Subcutaneous abdominal adipose tissue (tissue), 5 donors: Measurements from ENCODE around the gene PIEZO2.

Source experiments
- H3K27ac ChIP-seq: one replicate; pipeline ENCODE4 v1.7.0; 2013; ENCODE audit warnings: low read depth, mild to moderate bottlenecking, inconsistent platforms, low read length, moderate library complexity
- H3K27me3 ChIP-seq, 5 donors: one replicate each; pipeline ENCODE4 v1.7.0; 2013; ENCODE audit warnings: low read length in 5 of 5, inconsistent platforms in 1 of 5; ENCODE audit not compliant: control insufficient read depth in 5 of 5, insufficient read depth in 4 of 5
- H3K36me3 ChIP-seq, 5 donors: one replicate each; pipeline ENCODE4 v1.7.0; 2013; ENCODE audit warnings: low read length in 5 of 5; ENCODE audit not compliant: control insufficient read depth in 5 of 5, insufficient read depth in 5 of 5
- H3K4me1 ChIP-seq, 5 donors: one replicate each; pipeline ENCODE4 v1.7.0; 2013; ENCODE audit warnings: low read length in 5 of 5, mild to moderate bottlenecking in 3 of 5, moderate library complexity in 1 of 5; ENCODE audit not compliant: control insufficient read depth in 5 of 5, insufficient read depth in 5 of 5
- H3K4me3 ChIP-seq, 5 donors: one replicate each; pipeline ENCODE4 v1.7.0; 2013; ENCODE audit warnings: low read length in 5 of 5, low read depth in 1 of 5
- H3K9ac ChIP-seq, 5 donors: one replicate each; pipeline ENCODE4 v1.7.0; 2013; ENCODE audit warnings: low read length in 5 of 5, mild to moderate bottlenecking in 4 of 5, moderate library complexity in 3 of 5
- H3K9me3 ChIP-seq, 5 donors: one replicate each; pipeline ENCODE4 v1.7.0; 2013; ENCODE audit warnings: low read length in 5 of 5; ENCODE audit not compliant: control insufficient read depth in 5 of 5
- donor health status: healthy.
- donor health status: healthy.
- donor health status: healthy.
- donor health status: healthy.
- donor health status: healthy.

The PIEZO2 gene

GRCh38 chr18:11004294-11004693 lies 145.1 kb downstream of the PIEZO2 start:
- Histone ChIP-seq H3K4me1 (no peaks in the 10 kb centered on the region), H3K4me3 (no peak overlapping the region), H3K36me3 (no peaks in the 10 kb centered on the region), H3K27me3 (no peaks in the 10 kb centered on the region), H3K9ac (no peak overlapping the region), H3K27ac (no peak overlapping the region), H3K9me3 (no peaks in the 10 kb centered on the region)

DNA sequence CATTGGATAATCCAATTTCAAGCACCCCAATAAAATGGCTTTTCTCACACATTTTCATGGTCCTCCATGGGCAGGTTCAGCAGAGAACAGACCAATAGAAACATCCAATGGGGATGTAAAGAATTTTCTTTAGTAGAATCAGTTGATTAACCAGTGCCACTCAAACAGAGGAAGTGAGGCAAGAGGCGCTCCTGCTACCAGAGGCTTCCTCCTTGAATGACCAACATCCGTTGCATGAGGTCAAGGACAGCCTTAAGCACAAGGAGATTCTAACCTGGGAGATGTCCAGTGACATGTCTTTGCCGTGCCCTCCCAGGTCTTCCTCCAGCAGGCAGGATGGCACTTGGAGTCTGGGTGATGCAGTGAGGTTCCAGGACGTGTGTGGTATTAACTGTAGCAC lies 146.6 kb downstream of the PIEZO2 start:
- no peak overlapping the region for H3K27ac ChIP-seq
- peaks cover 2 to 4% (median 4%) of the 10 kb centered on the region in 5 donors for H3K9me3 ChIP-seq
- H3K9ac ChIP-seq, result no peak overlapping the region
- no peaks in the 10 kb centered on the region for H3K27me3 ChIP-seq
- H3K36me3 ChIP-seq, result no peaks in the 10 kb centered on the region
- H3K4me3 ChIP-seq, result no peak overlapping the region
- no peaks in the 10 kb centered on the region for H3K4me1 ChIP-seq

- no peaks in the 10 kb centered on the region for H3K4me1 ChIP-seq
- peaks cover 2 to 8% (median 5%) of the 10 kb centered on the region in 5 donors for H3K9me3 ChIP-seq
- H3K27me3 ChIP-seq, result no peaks in the 10 kb centered on the region
- H3K36me3 ChIP-seq, result no peaks in the 10 kb centered on the region
- no peak overlapping the region for H3K27ac ChIP-seq
- H3K4me3 ChIP-seq, result no peak overlapping the region
- no peak overlapping the region for H3K9ac ChIP-seq
These were observed 147.1 kb downstream of the PIEZO2 start for GRCh38 chr18:11002277-11002676.

DNA sequence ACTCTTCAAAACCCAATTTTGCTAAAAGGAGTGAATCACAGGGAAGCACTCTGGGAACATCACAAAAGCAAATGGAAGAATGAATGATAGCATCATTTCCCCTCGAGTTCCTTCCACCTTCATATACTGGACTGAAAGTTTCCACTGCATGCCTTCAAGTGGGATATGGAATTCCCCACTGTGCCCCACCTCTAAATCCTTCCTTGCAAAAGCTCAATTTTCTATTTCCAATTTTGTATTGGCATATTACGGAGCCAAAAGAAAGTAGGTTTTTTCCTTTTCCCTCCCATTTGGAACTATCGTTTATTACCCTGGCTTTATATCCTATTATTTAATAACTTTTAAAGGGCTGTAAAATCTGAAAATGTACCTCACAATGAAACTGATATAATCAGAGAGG lies 149.3 kb downstream of the PIEZO2 start:
- Histone ChIP-seq H3K4me1 (no peaks in the 10 kb centered on the region), H3K4me3 (no peak overlapping the region), H3K36me3 (no peaks in the 10 kb centered on the region), H3K27me3 (no peaks in the 10 kb centered on the region), H3K9ac (no peak overlapping the region), H3K9me3 (peaks cover 2 to 8% (median 5%) of the 10 kb centered on the region in 5 donors), H3K27ac (no peak overlapping the region)

GRCh38 chr18:10997885-10998284 lies 151.5 kb downstream of the PIEZO2 start:
- H3K36me3 ChIP-seq, result no peaks in the 10 kb centered on the region
- no peaks in the 10 kb centered on the region for H3K4me1 ChIP-seq
- no peak overlapping the region for H3K9ac ChIP-seq
- no peak overlapping the region for H3K27ac ChIP-seq
- H3K27me3 ChIP-seq, result no peaks in the 10 kb centered on the region
- peaks cover 2 to 8% (median 5%) of the 10 kb centered on the region in 5 donors for H3K9me3 ChIP-seq
- H3K4me3 ChIP-seq, result no peak overlapping the region

DNA sequence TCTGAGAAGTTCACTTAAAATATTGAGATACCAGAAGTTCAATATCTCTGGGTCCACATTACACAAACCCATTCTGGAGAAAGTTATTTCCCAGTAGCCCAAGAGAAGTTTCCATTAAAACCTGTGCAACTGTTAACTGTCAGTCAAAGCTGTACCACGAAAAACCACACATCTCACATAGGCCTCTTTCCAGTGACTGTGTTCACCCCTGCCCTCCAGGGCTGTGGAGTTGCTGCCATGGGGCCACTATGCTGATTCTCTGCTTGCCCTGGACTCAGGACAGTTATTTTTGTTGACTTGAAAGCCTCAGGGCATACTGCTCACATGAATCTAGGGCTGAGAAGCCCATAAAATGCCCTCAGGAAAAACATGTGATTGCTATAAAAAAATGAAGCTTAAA lies 153.8 kb downstream of the PIEZO2 start:
- no peaks in the 10 kb centered on the region for H3K27me3 ChIP-seq
- H3K27ac ChIP-seq, result no peak overlapping the region
- H3K9me3 ChIP-seq, result peaks cover 2 to 11% (median 5%) of the 10 kb centered on the region in 5 donors
- H3K36me3 ChIP-seq, result no peaks in the 10 kb centered on the region
- no peak overlapping the region for H3K9ac ChIP-seq
- H3K4me1 ChIP-seq, result no peaks in the 10 kb centered on the region
- no peak overlapping the region for H3K4me3 ChIP-seq

DNA sequence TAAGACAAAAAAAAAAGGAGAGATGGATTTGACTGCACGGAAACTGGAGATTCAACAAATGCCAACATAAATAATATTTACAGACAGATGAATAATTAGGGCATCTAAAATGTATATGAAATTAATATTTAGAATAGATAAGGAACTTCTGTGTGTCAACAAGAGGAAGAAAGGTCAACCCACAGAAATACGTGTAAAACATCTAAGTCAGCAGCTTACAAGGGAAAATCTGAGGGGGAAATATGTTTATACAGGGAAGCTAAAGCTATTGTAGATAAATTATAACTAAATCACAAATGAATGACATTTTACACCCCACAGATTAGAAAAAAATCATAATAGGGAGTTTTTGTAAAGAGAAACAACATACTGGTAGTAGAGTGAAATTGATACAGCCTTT lies 159.9 kb downstream of the PIEZO2 start:
- no peak overlapping the region for H3K9ac ChIP-seq
- no peak overlapping the region for H3K27ac ChIP-seq
- no peak overlapping the region for H3K4me3 ChIP-seq
- H3K9me3 ChIP-seq, result peaks cover 3 to 30% (median 16%) of the 10 kb centered on the region in 5 donors
- H3K36me3 ChIP-seq, result no peaks in the 10 kb centered on the region
- no peaks in the 10 kb centered on the region for H3K27me3 ChIP-seq
- no peaks in the 10 kb centered on the region for H3K4me1 ChIP-seq

- no peak overlapping the region for H3K4me3 ChIP-seq
- no peaks in the 10 kb centered on the region for H3K4me1 ChIP-seq
- H3K9ac ChIP-seq, result no peak overlapping the region
- no peaks in the 10 kb centered on the region for H3K27me3 ChIP-seq
- no peaks in the 10 kb centered on the region for H3K36me3 ChIP-seq
- H3K9me3 ChIP-seq, result peaks cover 4 to 50% (median 32%) of the 10 kb centered on the region in 5 donors
- H3K27ac ChIP-seq, result no peak overlapping the region
These were observed 163.7 kb downstream of the PIEZO2 start for GRCh38 chr18:10985689-10986088.

- H3K9me3 ChIP-seq, result peaks cover 0 to 25% (median 16%) of the 10 kb centered on the region in 5 donors
- no peaks in the 10 kb centered on the region for H3K4me1 ChIP-seq
- no peaks in the 10 kb centered on the region for H3K36me3 ChIP-seq
- H3K27ac ChIP-seq, result no peak overlapping the region
- no peak overlapping the region for H3K4me3 ChIP-seq
- no peaks in the 10 kb centered on the region for H3K27me3 ChIP-seq
- H3K9ac ChIP-seq, result no peak overlapping the region
These were observed 170.0 kb downstream of the PIEZO2 start for GRCh38 chr18:10979411-10979810.

DNA sequence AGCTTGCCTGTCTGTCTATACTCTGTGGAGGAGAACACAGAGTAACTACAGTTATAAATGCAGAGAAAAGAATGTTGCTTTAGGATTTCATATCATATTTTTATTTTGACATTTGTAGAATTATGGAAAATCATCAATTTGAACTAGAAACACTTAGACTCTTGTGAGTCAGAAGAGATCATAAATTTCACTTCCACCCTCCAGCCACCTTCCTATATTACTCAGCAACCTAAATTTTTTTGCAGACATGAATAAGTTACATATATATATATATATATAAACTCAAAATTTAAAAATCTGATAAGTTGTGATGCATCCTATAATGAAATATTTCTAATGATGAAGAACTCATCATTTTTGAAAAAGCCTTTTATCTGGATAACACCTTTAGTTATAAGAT lies 172.3 kb downstream of the PIEZO2 start:
- Histone ChIP-seq H3K27me3 (no peaks in the 10 kb centered on the region), H3K36me3 (no peaks in the 10 kb centered on the region), H3K4me1 (no peaks in the 10 kb centered on the region)

More for the DNA sequence above, 172.3 kb downstream of the PIEZO2 start:
- Histone ChIP-seq H3K9me3 (peaks cover 0 to 15% (median 6%) of the 10 kb centered on the region in 5 donors), H3K27ac (no peak overlapping the region), H3K9ac (no peak overlapping the region), H3K4me3 (no peak overlapping the region)
